Breast epithelium (tissue), 4 donors: ENCODE data around the gene CBLB. TPM values are rescaled to one million over a fixed set of nuclear protein-coding genes. Genes with fewer than 3 reads are reported as not detected.

Source experiments
- DNase-seq, 2 donors: peaks; one replicate each; pipeline ENCODE4 v3.0.0-alpha.2; 2019; ENCODE audit warnings: low spot score in 2 of 2
- H3K27ac ChIP-seq, 2 donors: fragments of 200-600 bp; sonication (generic) in 1 of 2; one replicate each; pipeline ENCODE4 v1.5.1; 2016 to 2019; ENCODE audit warnings: mild to moderate bottlenecking in 1 of 2
- H3K27me3 ChIP-seq, 2 donors: fragments of 200-600 bp; sonication (generic) in 1 of 2; one replicate each; pipeline versions ENCODE4 v1.5.1 to v1.6.0; 2017 to 2019; ENCODE audit warnings: control low read depth in 1 of 2, mild to moderate bottlenecking in 1 of 2
- H3K36me3 ChIP-seq: fragments of 200-600 bp; one replicate; pipeline ENCODE4 v1.5.1; 2019
- H3K4me1 ChIP-seq, 2 donors: fragments of 200-600 bp; sonication (generic); one replicate each; pipeline ENCODE4 v1.5.1; 2016 to 2019; ENCODE audit warnings: control low read depth in 1 of 2
- H3K4me3 ChIP-seq, 3 donors: fragments of 200-600 bp; sonication (generic); 1 replicate in 2 of 3; 2 replicates in 1 of 3; pipeline ENCODE4 v1.5.1; 2016 to 2019; ENCODE audit warnings: mild to moderate bottlenecking in 3 of 3, moderate library complexity in 2 of 3
- H3K9me3 ChIP-seq, 2 donors: fragments of 200-600 bp; sonication (generic) in 1 of 2; one replicate each; pipeline ENCODE4 v1.5.1; 2016 to 2019; ENCODE audit warnings: control low read depth in 1 of 2
- CTCF ChIP-seq, 3 donors: fragments of 450-650 bp; IDR thresholded peaks; one replicate each; pipeline ENCODE4 v1.5.1; 2016 to 2017; ENCODE audit warnings: antibody characterized with exemption in 3 of 3, mild to moderate bottlenecking in 3 of 3, moderate library complexity in 3 of 3
- POLR2A ChIP-seq: fragments of 450-650 bp; IDR thresholded peaks from one replicate; pipeline ENCODE4 v1.6.1; 2016; ENCODE audit warnings: antibody characterized with exemption, mild to moderate bottlenecking, moderate library complexity
- POLR2AphosphoS5 ChIP-seq, 3 donors: sonication (generic); formaldehyde crosslinking; IDR thresholded peaks; one replicate each; pipeline ENCODE4 v1.6.1; 2017; ENCODE audit warnings: antibody characterized with exemption in 3 of 3
- intact Hi-C: fragments of 100-400 bp; cut with DNase I; formaldehyde crosslinking; loops from one replicate; pipeline ENCODE4 v1.15.1; 2023; ENCODE audit warnings: low total_unique reads
- total RNA-seq, 3 donors: library from RNA; depleted of rRNA; stranded (reverse); fragments of >200 nt; gene quantifications; one replicate each; pipeline ENCODE4 v1.1.0, GENCODE V29; 2016

The CBLB gene
- total RNA-seq, 3 donors from 2014 or later: 57.7 to 107 (median 70.8) TPM

- no peaks in the 10 kb centered on the region for H3K4me1 ChIP-seq
- no peak for DNase-seq
- intact Hi-C loops: no loop called here
- H3K27ac ChIP-seq: no peak overlapping the region
- no peaks in the 10 kb centered on the region for H3K36me3 ChIP-seq
- no peaks in the 10 kb centered on the region for H3K27me3 ChIP-seq
- H3K9me3 ChIP-seq: no peaks in the 10 kb centered on the region
- TF ChIP-seq POLR2AphosphoS5 (IDR thresholded peaks at IDR 0.05) (no peak), CTCF (IDR thresholded peaks at IDR 0.05) (no peak), POLR2A (no peak)
- H3K4me3 ChIP-seq: no peak overlapping the region
These were observed 192.1 kb downstream of the CBLB start for GRCh38 chr3:105676621-105677300.

- intact Hi-C loops: no loop called here
- DNase-seq: no peak
- Histone ChIP-seq H3K27me3 (no peaks in the 10 kb centered on the region), H3K9me3 (no peaks in the 10 kb centered on the region), H3K4me3 (no peak overlapping the region), H3K36me3 (no peaks in the 10 kb centered on the region), H3K4me1 (no peaks in the 10 kb centered on the region), H3K27ac (no peak overlapping the region)
- TF ChIP-seq POLR2AphosphoS5 (IDR thresholded peaks at IDR 0.05) (no peak), CTCF (IDR thresholded peaks at IDR 0.05) (no peak), POLR2A (no peak)
These were observed 194.3 kb downstream of the CBLB start for GRCh38 chr3:105674437-105675065.

- Histone ChIP-seq H3K4me3 (no peak overlapping the region), H3K4me1 (no peaks in the 10 kb centered on the region), H3K27ac (no peak overlapping the region), H3K27me3 (no peaks in the 10 kb centered on the region), H3K36me3 (no peaks in the 10 kb centered on the region), H3K9me3 (no peaks in the 10 kb centered on the region)
- TF ChIP-seq CTCF (IDR thresholded peaks at IDR 0.05): no peak
- no peak for TF ChIP-seq POLR2A
- no peak for TF ChIP-seq POLR2AphosphoS5 (IDR thresholded peaks at IDR 0.05)
- no peak for DNase-seq
- intact Hi-C loops: no loop called here
These were observed 195.8 kb downstream of the CBLB start for GRCh38 chr3:105672996-105673395.

- no peak for DNase-seq
- TF ChIP-seq CTCF (IDR thresholded peaks at IDR 0.05) (no peak), POLR2A (no peak), POLR2AphosphoS5 (IDR thresholded peaks at IDR 0.05) (no peak)
- no peak overlapping the region for H3K27ac ChIP-seq
- no peaks in the 10 kb centered on the region for H3K9me3 ChIP-seq
- H3K27me3 ChIP-seq: no peaks in the 10 kb centered on the region
- H3K4me3 ChIP-seq: no peak overlapping the region
- intact Hi-C loops: no loop called here
- H3K4me1 ChIP-seq: no peaks in the 10 kb centered on the region
- H3K36me3 ChIP-seq: peaks cover 5% of the 10 kb centered on the region
These were observed 206.5 kb downstream of the CBLB start for GRCh38 chr3:105662306-105662705.

- Histone ChIP-seq H3K9me3 (no peaks in the 10 kb centered on the region), H3K4me3 (no peak overlapping the region), H3K4me1 (no peaks in the 10 kb centered on the region), H3K36me3 (peaks cover 5% of the 10 kb centered on the region), H3K27ac (no peak overlapping the region), H3K27me3 (no peaks in the 10 kb centered on the region)
- DNase-seq: no peak
- no peak for TF ChIP-seq POLR2A
- no peak for TF ChIP-seq CTCF (IDR thresholded peaks at IDR 0.05)
- TF ChIP-seq POLR2AphosphoS5 (IDR thresholded peaks at IDR 0.05): no peak
- intact Hi-C loops: no loop called here
These were observed 207.4 kb downstream of the CBLB start for GRCh38 chr3:105661461-105661860.
